Effector memory CD4-positive, alpha-beta T cell (primary cell): ENCODE data around the gene SRGAP3.

ENCODE experiments used
- DNase-seq, 3 donors: peaks; one replicate each; pipeline ENCODE4 v3.0.0-alpha.2; 2020
- H3K27ac ChIP-seq: 2 replicates; pipeline ENCODE4 v1.7.0; 2013; ENCODE audit warnings: mild to moderate bottlenecking, low read length, moderate library complexity; ENCODE audit not compliant: insufficient read depth, poor library complexity, severe bottlenecking
- H3K27me3 ChIP-seq: replicated peaks from 2 replicates; pipeline ENCODE4 v1.7.0; 2013; ENCODE audit warnings: mild to moderate bottlenecking, low read length; ENCODE audit not compliant: insufficient read depth, control insufficient read depth, poor library complexity, severe bottlenecking
- H3K36me3 ChIP-seq: 2 replicates; pipeline ENCODE4 v1.7.0; 2013; ENCODE audit warnings: mild to moderate bottlenecking, low read length, moderate library complexity; ENCODE audit not compliant: control insufficient read depth, insufficient read depth
- H3K4me1 ChIP-seq: 2 replicates; pipeline ENCODE4 v1.7.0; 2013; ENCODE audit warnings: low read length, mild to moderate bottlenecking; ENCODE audit not compliant: control insufficient read depth, insufficient read depth, poor library complexity, severe bottlenecking
- H3K4me3 ChIP-seq: 2 replicates; pipeline ENCODE4 v1.7.0; 2013; ENCODE audit warnings: low read length, low read depth, mild to moderate bottlenecking; ENCODE audit not compliant: insufficient read depth, poor library complexity, severe bottlenecking
- H3K9me3 ChIP-seq: 2 replicates; pipeline ENCODE4 v1.7.0; 2013; ENCODE audit warnings: mild to moderate bottlenecking, low read length, moderate library complexity; ENCODE audit not compliant: control insufficient read depth

The SRGAP3 gene

DNA sequence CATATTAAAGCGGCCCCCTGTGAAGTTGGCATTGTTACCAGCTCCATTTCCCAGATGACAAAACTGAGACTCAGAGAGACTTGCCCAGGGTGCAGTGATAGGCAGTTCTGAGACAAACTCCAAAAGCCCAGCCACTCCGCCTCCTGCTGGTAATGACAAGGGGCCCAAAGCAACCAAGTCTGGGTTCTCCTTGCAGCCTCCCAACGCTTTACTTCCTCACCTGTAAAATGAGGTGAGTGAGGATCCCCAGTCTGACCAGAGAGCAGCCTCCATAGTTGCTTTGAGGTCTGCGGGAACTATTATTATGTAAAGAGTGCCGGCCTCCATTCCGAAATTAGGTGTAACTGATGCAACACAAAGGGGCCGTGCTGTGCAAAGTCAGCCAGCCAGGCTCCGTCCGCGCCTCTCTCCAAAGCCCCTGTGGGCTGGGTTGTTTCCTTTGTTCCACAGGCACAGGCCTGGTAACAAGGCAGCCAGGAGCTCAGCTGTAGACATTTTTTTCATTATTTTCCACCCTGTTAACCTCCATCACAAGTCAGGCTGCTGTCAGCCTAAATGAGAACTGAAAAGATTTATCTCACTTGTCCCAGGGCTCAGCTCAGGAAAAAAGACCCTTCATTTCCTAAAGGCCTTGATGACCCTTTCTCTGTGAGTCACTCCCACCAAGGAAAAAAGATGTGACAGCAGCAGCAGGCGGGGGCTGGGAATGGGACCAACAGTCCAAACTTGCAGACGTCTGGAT, 147.0 kb downstream of the SRGAP3 start:
- H3K27me3 ChIP-seq = no peaks in the 10 kb centered on the region
- no peak for DNase-seq
- H3K4me3 ChIP-seq = no peak overlapping the region
- no peaks in the 10 kb centered on the region for H3K36me3 ChIP-seq
- no peaks in the 10 kb centered on the region for H3K4me1 ChIP-seq
- H3K9me3 ChIP-seq = no peaks in the 10 kb centered on the region
- H3K27ac ChIP-seq = no peak overlapping the region

DNA sequence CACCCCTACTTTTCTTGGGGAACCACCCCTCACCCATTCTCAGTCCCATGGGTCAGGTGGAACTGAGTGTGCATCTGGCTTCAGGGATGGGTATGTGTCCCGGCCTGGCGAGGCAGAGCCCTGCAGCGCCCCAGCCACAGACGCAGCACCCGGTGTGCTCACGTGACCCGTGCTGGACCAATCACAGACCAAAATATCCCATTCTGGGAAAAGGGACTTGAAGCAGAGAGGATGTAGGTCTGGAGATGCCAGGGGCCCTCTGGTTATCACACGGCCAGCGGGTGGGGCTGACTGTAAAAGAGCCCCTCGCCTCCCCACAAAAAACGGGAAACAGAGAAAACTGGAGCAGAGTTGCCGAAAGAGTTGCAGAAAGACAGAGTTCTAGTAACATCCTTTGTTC, 148.2 kb downstream of the SRGAP3 start:
- H3K4me3 ChIP-seq = no peak overlapping the region
- no peak overlapping the region for H3K27ac ChIP-seq
- H3K4me1 ChIP-seq = no peaks in the 10 kb centered on the region
- no peaks in the 10 kb centered on the region for H3K36me3 ChIP-seq
- no peaks in the 10 kb centered on the region for H3K9me3 ChIP-seq
- no peaks in the 10 kb centered on the region for H3K27me3 ChIP-seq
- DNase-seq = no peak

DNA sequence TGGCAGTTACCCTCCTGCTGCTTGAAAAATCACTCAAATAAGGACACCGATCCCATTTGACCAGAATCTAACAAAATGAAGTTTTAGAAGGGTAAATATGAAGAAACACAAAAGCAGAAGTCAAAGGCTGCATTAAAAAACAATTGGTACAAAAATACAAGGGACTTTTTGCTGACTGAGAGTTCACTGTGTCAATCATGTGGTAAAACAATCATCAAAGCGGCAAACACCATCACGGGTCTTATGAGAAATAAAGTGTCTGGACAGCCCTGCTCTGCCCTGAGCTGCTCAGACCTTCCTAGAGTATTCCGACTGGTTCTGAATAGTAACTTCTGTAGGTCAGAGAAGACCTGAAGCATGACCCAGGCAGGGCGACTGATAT, 148.9 kb downstream of the SRGAP3 start:
- Histone ChIP-seq H3K27ac (no peak overlapping the region), H3K9me3 (no peaks in the 10 kb centered on the region), H3K4me3 (no peak overlapping the region), H3K36me3 (no peaks in the 10 kb centered on the region), H3K27me3 (no peaks in the 10 kb centered on the region), H3K4me1 (no peaks in the 10 kb centered on the region)
- no peak for DNase-seq

DNA sequence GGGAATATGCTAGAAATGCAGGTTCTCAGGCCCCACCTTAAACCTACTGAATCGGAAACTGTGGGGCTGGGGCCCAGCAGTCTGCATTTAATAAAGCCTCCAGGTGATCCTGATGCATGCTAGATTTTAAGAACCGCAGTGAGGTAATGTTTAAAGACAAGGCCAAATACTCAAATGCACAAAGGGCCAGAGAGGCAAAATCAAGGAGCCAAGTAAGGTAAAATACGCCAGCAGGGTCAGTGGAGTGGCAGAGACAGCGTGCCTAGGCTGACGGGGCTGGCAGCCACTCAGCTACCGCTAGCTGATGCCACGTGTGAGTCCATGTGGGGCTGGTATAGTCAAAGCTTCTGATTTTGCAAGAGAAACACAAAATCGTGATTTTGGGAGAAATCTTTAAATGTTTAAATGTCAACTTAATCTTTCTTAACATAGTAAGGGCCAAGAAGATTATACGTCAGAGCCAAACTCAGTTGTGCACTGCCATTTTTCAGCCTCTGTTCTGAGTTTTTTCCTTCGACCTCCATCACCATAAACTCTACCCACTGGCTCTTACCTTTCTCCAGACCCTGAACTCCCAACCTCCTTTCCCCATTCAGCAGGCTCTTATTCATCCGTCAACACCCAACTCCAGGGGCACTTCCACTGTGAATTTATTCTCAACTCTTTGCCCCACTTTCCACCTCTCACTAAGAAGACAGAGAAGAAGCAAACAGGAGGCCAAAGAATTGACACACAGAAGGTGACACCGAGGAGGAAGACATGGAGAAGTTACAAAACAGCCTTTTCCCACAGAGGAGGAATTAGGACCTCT, 149.5 kb downstream of the SRGAP3 start:
- DNase-seq = no peak
- Histone ChIP-seq H3K4me3 (no peak overlapping the region), H3K9me3 (no peaks in the 10 kb centered on the region), H3K27ac (no peak overlapping the region), H3K36me3 (no peaks in the 10 kb centered on the region), H3K27me3 (no peaks in the 10 kb centered on the region), H3K4me1 (no peaks in the 10 kb centered on the region)

DNA sequence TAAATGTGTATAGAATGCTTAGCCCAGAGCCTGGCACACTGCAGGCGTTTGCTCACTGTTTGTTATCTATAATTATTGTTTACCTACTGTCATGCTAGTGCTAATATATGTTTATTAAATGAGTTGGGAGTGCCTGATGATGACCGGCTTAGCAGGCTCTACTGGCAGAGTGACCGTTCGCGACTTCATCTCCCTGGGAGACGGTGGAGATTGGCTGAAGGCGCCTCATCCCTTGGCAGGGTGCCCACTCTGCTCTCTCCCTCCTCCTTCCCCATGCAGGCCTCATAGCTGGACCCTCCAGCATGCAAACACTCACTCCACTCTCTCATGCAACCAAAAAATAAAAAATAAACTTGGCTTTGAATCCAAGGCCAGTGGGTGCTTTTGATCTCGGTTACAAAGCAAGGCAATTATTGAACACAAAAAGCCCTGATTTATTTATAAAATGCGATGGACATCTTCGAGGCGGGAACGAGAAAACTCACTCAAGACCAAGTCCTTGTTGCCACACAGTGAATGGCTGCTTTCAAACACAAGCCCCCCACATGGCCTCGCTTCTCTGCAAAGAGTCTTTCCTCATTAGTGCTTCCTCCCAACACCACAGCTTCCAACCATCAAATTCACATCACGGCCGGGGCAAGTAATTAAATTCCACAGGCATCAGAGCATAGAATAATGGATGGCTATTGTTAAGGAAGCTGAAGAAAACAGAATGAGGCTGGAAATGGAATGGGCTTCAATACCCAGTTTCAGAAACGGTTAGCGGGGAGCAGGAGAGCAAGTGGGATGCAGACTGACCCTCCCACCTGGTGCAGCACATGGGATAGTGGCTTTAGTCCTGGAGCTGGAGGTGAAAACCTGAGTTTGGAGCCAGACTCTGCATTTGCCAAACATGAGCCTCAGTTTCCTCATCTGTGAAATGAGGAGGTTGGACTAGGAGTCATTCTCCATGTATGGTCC, 150.4 kb downstream of the SRGAP3 start:
- no peaks in the 10 kb centered on the region for H3K9me3 ChIP-seq

DNA sequence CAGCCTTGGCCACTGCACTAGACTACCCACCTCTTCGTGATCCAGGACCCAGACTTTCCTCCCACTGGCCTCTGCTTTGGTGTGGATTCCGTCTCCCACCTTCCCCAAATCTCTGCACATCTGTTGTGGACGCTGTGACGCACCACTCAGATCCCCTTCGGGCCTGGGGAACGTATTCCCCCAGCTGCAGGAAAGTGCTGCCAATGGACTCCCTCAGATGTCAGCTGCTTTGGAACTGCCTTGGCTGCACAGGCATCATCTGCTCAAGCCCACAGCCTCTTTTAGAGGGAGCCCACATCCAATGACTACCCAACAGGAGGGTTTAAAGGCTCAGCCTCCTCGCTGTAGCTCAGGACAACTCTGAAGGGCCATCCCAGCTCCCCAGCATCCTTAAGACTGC, 152.0 kb downstream of the SRGAP3 start:
- no peaks in the 10 kb centered on the region for H3K36me3 ChIP-seq
- no peaks in the 10 kb centered on the region for H3K9me3 ChIP-seq
- H3K27ac ChIP-seq = no peak overlapping the region
- DNase-seq = no peak
- no peaks in the 10 kb centered on the region for H3K4me1 ChIP-seq
- H3K27me3 ChIP-seq = no peaks in the 10 kb centered on the region
- no peak overlapping the region for H3K4me3 ChIP-seq

More for the DNA sequence above, 150.4 kb downstream of the SRGAP3 start:
- DNase-seq = no peak
- Histone ChIP-seq H3K36me3 (no peaks in the 10 kb centered on the region), H3K4me1 (no peaks in the 10 kb centered on the region), H3K27me3 (no peaks in the 10 kb centered on the region), H3K4me3 (no peak overlapping the region), H3K27ac (no peak overlapping the region)

DNA sequence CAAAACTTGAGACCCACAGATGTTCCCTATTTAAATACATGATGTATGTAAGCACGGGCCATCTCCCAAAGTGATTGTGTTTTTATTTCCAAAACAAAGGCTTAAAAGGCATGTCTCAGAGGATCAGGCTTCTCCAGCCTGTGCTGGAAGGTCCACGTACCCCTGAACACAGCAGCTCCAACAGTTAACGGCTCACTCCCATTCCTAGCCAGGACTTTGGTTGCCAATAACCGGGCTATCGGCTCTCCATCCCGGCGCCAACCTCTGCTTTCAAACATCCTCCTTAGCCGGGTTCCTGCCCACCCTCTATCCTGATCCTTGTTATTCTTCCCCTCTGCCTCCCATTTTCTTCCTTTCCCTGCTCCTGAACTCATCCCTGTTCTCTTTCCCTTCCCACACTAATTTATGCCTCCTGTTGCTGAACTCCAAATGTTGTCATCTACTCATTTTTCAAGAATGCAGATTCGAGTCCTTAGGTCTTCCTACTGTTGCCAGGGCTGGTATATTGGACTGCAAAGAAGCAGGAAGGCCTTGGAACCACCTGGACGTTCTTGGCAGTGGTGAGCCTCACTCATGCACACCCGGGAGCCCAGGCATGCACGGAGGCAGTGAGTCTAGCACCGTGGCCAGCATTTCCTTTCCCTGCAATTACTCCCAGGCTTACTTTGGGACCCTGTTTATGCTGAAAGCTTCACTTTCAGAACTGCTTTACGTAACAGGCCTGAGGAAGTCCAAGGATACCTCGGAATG, 157.8 kb downstream of the SRGAP3 start:
- H3K36me3 ChIP-seq = no peaks in the 10 kb centered on the region
- no peaks in the 10 kb centered on the region for H3K4me1 ChIP-seq
- no peak for DNase-seq
- no peak overlapping the region for H3K27ac ChIP-seq
- H3K4me3 ChIP-seq = no peak overlapping the region
- no peaks in the 10 kb centered on the region for H3K27me3 ChIP-seq
- H3K9me3 ChIP-seq = no peaks in the 10 kb centered on the region

DNA sequence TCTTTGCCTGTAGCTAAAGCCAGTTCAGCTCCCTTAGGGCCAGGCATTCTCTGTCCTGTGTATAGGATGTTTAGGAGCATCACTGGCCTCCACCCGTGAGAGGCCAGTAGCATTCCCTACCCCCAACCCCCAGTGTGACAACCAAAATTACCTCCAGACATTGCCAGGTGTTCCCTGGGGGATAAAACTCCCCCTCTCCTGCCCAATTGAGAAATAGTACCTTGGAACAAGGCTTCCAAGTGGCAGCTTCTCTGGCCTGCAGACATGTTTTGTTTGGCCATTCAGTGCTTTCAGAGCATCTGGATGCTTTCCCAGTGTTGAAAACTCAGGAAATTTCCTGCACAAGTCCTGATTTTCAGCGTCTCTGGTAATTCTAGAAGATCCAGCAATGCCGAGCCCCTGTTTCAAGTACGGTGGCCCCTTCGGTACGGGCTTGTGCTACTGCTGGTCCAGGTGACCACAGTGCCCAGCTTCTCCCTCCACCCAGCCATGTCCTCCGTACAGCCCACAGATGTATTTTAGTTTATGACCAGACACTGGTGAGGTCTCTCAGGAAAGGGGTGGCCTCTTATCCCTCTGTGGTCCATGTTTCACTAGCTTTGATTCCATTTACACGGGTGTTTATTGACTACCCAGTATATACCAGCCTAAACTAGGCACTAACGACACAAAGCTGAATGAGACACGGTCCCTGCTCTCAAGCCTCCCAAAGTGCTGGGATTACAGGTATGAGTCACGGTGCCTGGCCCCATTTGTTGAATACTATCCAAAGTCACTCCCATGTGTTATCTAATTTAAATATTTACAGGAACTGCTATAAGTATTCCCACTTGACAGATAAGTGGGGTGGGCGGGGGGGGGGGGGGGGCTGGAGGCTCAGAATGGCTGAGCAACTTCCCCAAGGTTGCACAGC, 160.7 kb downstream of the SRGAP3 start:
- Histone ChIP-seq H3K4me1 (no peaks in the 10 kb centered on the region), H3K27ac (no peak overlapping the region)
- no peak for DNase-seq

More for the DNA sequence above, 160.7 kb downstream of the SRGAP3 start:
- Histone ChIP-seq H3K27me3 (no peaks in the 10 kb centered on the region), H3K36me3 (no peaks in the 10 kb centered on the region), H3K4me3 (no peak overlapping the region), H3K9me3 (no peaks in the 10 kb centered on the region)
